ENCODE data around the gene STX2. TPM values are rescaled to one million over a fixed set of nuclear protein-coding genes. Genes with fewer than 3 reads are reported as not detected.
A peak's percentile ranks its signal among the peaks of the same experiment; 100 is the strongest.

The STX2 gene
- total and polyA plus RNA-seq, 2 experiments from 2014 or later = 16.4 to 35.4 TPM

GRCh38 chr12:130748786-130749185 is 90.3 kb downstream of the STX2 start (continued):
- TF ChIP-seq CTCF (conservative IDR thresholded peaks at IDR 0.05; ENCODE audit: low read depth in 2 of 2) (no peak), ZNF114 (CRISPR knock-in tag; IDR thresholded peaks at IDR 0.05) (no peak), EZH2 (IDR thresholded peaks at IDR 0.05; ENCODE audit: low read depth, unreplicated experiment) (no peak), NANOG (IDR thresholded peaks at IDR 0.05; ENCODE audit: borderline replicate concordance) (no peak), ZNF331 (CRISPR knock-in tag; IDR thresholded peaks at IDR 0.05; ENCODE audit: low read depth) (no peak)
- TF ChIP-seq, protein P1, sequence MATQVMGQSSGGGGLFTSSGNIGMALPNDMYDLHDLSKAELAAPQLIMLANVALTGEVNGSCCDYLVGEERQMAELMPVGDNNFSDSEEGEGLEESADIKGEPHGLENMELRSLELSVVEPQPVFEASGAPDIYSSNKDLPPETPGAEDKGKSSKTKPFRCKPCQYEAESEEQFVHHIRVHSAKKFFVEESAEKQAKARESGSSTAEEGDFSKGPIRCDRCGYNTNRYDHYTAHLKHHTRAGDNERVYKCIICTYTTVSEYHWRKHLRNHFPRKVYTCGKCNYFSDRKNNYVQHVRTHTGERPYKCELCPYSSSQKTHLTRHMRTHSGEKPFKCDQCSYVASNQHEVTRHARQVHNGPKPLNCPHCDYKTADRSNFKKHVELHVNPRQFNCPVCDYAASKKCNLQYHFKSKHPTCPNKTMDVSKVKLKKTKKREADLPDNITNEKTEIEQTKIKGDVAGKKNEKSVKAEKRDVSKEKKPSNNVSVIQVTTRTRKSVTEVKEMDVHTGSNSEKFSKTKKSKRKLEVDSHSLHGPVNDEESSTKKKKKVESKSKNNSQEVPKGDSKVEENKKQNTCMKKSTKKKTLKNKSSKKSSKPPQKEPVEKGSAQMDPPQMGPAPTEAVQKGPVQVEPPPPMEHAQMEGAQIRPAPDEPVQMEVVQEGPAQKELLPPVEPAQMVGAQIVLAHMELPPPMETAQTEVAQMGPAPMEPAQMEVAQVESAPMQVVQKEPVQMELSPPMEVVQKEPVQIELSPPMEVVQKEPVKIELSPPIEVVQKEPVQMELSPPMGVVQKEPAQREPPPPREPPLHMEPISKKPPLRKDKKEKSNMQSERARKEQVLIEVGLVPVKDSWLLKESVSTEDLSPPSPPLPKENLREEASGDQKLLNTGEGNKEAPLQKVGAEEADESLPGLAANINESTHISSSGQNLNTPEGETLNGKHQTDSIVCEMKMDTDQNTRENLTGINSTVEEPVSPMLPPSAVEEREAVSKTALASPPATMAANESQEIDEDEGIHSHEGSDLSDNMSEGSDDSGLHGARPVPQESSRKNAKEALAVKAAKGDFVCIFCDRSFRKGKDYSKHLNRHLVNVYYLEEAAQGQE (IDR thresholded peaks at IDR 0.05; ENCODE audit: unreplicated experiment) = no peak

DNA sequence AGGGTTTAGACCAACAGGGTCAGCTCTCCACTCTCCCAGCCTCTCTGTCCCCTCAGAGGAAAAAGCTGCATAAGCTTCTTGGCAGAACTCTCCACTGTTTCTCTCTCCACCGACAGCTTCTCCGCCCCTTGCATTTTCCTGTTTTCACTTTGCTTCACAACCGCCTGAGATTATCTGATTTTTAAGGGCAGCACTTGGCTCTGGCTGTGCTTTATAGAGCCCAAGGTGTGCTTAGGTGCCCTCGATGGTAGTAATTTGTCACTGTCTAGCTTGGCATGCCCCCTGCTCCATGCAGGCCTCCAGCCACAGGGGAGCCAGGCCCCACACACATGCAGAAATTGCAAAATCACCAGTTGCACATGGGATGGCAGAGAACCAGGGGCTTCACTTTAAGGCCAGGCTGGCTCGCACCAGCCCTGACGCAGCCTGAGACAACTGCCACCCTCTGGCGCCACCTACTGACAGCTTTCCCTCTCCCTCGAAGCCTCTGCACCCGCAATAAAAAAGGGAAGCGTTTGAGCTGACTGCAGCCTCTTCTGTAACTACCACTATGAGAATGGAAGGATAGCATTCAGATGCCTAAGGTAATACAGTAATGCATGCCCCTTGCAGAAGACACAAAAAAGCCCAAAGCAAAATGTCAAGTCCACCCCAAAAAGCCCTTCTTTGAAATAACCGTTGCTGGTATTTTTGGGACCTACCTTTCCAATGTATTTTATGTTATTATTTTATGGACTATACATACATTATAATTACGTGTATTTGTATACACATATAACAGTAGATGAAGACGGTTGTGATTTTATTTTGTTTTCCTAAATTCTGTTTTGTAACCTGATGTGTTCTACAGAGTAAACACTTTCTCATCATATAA is 90.9 kb downstream of the STX2 start:
- no peaks in the 10 kb centered on the region for H3K4me1 Mint-ChIP-seq
- peak; percentile 95 for ATAC-seq
- H3K27ac ChIP-seq (ENCODE audit: low read depth) = no peak overlapping the region
- H3K36me3 ChIP-seq (ENCODE audit: insufficient read depth) = no peaks in the 10 kb centered on the region
- H3K4me3 Mint-ChIP-seq = no peak overlapping the region
- peak overlapping the region; percentile 11; the same call in 1 of the 2 replicates for H3K27ac Mint-ChIP-seq
- H3K27me3 ChIP-seq (ENCODE audit: insufficient read depth) = no peaks in the 10 kb centered on the region
- no peaks in the 10 kb centered on the region for H4K20me1 ChIP-seq (replicated peaks; ENCODE audit: insufficient read depth)
- H3K4me2 ChIP-seq = no peak overlapping the region
- no peak overlapping the region for H3K4me3 ChIP-seq
- H3K4me1 ChIP-seq (ENCODE audit: insufficient read depth) = no peaks in the 10 kb centered on the region
- H3K79me2 ChIP-seq (replicated peaks; ENCODE audit: insufficient read depth) = no peaks in the 10 kb centered on the region
- TF ChIP-seq STAT1 (IDR thresholded peaks at IDR 0.05; ENCODE audit: unreplicated experiment) = no peak
- peak; percentile 84 to 91 for TF ChIP-seq CTCF (conservative IDR thresholded peaks at IDR 0.05; ENCODE audit: low read depth in 2 of 2)
- H2AFZ ChIP-seq = peak overlapping the region; percentile 72; the same call in 1 of the 2 replicates
- peak; percentile 86 for DNase-seq (ENCODE audit: low spot score)
- no peaks in the 10 kb centered on the region for H3F3A ChIP-seq (replicated peaks; ENCODE audit: low read depth)
- H3K9me2 ChIP-seq (ENCODE audit: insufficient read depth) = no peaks in the 10 kb centered on the region
- H3K27me3 Mint-ChIP-seq (ENCODE audit: insufficient read depth, low read depth, poor library complexity) = peaks cover 3% of the 10 kb centered on the region
- no peaks in the 10 kb centered on the region; the same call in 2 of the 3 replicates for H3K36me3 Mint-ChIP-seq (ENCODE audit: low read depth)
- peaks cover 50% of the 10 kb centered on the region for H3K9me3 Mint-ChIP-seq

All from GM23338 (cell line).